PC-9 (cell line): ENCODE measurements around the gene AIG1. TPM values are rescaled to one million over a fixed set of nuclear protein-coding genes. Genes with fewer than 3 reads are reported as not detected.
"Not testable (repeated sequence)": the region's sequence is repeated elsewhere in the genome, so short reads cannot be mapped to it uniquely, and the experiment has no call there.

Experiments
- BruUV-seq: library from RNA; stranded (reverse); fragments of 400-500 nt; replicated peaks from 2 replicates; lab custom pipeline; 2021; lab: Mats Ljungman, UMichigan
- CTCF ChIA-PET: fragments of 300-600 bp; sonication (Branson Sonifier 250); formaldehyde crosslinking; loops from one replicate; lab custom pipeline; 2022; ENCODE audit warnings: antibody characterized with exemption; lab: Charles Lee
- POLR2A ChIA-PET: fragments of 300-600 bp; sonication (Branson Sonifier 250); formaldehyde crosslinking; loops from one replicate; lab custom pipeline; 2022; ENCODE audit warnings: antibody characterized with exemption; ENCODE audit not compliant: unreplicated experiment; lab: Charles Lee
- DNase-seq, 2 experiments: peaks; one replicate each; pipeline versions ENCODE4 v3.0.0 to v3.0.0-alpha.2; 2015 to 2022; ENCODE audit warnings: mixed read lengths in 1 of 2
- H2AFZ ChIP-seq: fragments of 200-600 bp; sonication (generic); 2 replicates; pipeline ENCODE4 v1.8.1; 2017; ENCODE audit warnings: antibody characterized with exemption
- H3F3A ChIP-seq: fragments of 200-600 bp; sonication (generic); 2 replicates; pipeline ENCODE4 v1.8.1; 2017; ENCODE audit warnings: antibody characterized with exemption, mild to moderate bottlenecking, low read depth; ENCODE audit not compliant: insufficient read depth
- H3K27ac ChIP-seq: fragments of 200-600 bp; sonication (generic); 2 replicates; pipeline ENCODE4 v1.6.1; 2016; ENCODE audit warnings: mixed run types
- H3K27me3 ChIP-seq: fragments of 200-600 bp; sonication (generic); 2 replicates; pipeline ENCODE4 v1.6.1; 2016; ENCODE audit warnings: low read depth, mixed run types; ENCODE audit not compliant: insufficient read depth
- H3K36me3 ChIP-seq: fragments of 200-600 bp; sonication (generic); 2 replicates; pipeline ENCODE4 v1.6.1; 2016; ENCODE audit warnings: low read depth, mixed run types
- H3K4me1 ChIP-seq: fragments of 200-600 bp; sonication (generic); replicated peaks from 2 replicates; pipeline ENCODE4 v1.6.1; 2016; ENCODE audit warnings: mixed run types; ENCODE audit not compliant: insufficient read depth
- H3K4me2 ChIP-seq: fragments of 200-600 bp; sonication (generic); 2 replicates; pipeline ENCODE4 v1.6.1; 2017; ENCODE audit warnings: mixed run types
- H3K4me3 ChIP-seq: fragments of 200-600 bp; sonication (generic); 2 replicates; pipeline ENCODE4 v1.6.1; 2016; ENCODE audit warnings: mixed run types
- H3K79me2 ChIP-seq: fragments of 200-600 bp; sonication (generic); 2 replicates; pipeline ENCODE4 v1.6.1; 2017; ENCODE audit warnings: low read depth, mixed run types
- H3K9me2 ChIP-seq: fragments of 200-600 bp; sonication (generic); 2 replicates; pipeline ENCODE4 v1.8.1; 2017; ENCODE audit warnings: mild to moderate bottlenecking; ENCODE audit not compliant: insufficient read depth
- H3K9me3 ChIP-seq: fragments of 200-600 bp; sonication (generic); 2 replicates; pipeline ENCODE4 v1.8.1; 2016; ENCODE audit warnings: low read depth; ENCODE audit not compliant: insufficient read depth
- H4K20me1 ChIP-seq: fragments of 200-600 bp; sonication (generic); 2 replicates; pipeline ENCODE4 v1.8.1; 2017; ENCODE audit not compliant: insufficient read depth
- CTCF ChIP-seq: fragments of 200-600 bp; sonication (generic); conservative IDR thresholded peaks from 2 replicates; pipeline ENCODE4 v1.6.1; 2017; ENCODE audit warnings: mixed run types, antibody characterized with exemption, mild to moderate bottlenecking, moderate library complexity
- EZH2 ChIP-seq: fragments of 200-600 bp; sonication (generic); IDR thresholded peaks from 2 replicates; pipeline ENCODE4 v1.8.0; 2017; ENCODE audit warnings: antibody characterized with exemption, low read depth
- intact Hi-C: fragments of 100-400 bp; cut with micrococcal nuclease; formaldehyde crosslinking; loops from one replicate; pipeline ENCODE4 v1.10.0; 2022; ENCODE audit not compliant: unreplicated experiment
- total RNA-seq: library from RNA; stranded (reverse); gene quantifications from 2 replicates; pipeline ENCODE4 v1.2.3, GENCODE V29; 2021

AIG1 gene
- total RNA-seq, 1 experiment from 2014 or later, result 37.7 TPM

DNA sequence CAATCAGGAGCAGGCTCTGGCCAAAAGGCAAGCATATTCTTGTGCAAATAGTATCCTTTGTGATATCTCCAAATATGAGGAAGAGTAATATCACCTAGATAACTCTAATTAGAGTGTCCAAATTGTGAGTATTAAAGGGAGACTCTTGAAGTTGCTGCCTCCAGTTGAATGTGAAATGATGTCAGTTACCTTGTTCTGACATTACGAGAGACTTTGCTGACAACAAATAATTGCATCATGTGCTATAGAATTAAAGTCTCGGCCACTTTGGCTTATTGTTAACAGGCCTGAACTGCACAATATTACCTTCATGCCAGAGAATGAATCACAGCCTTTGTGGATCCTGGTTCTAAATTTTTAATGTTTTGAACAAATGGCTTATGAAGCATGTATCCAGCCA, 106.5 kb downstream of the AIG1 start:
- H3K36me3 ChIP-seq, result peaks cover 13% of the 10 kb centered on the region; the same call in 1 of the 2 replicates
- no peak overlapping the region for H3K27ac ChIP-seq
- POLR2A ChIA-PET, result no interaction called here
- no peaks in the 10 kb centered on the region for H3K27me3 ChIP-seq
- no peaks in the 10 kb centered on the region for H3K9me2 ChIP-seq
- no peaks in the 10 kb centered on the region for H3F3A ChIP-seq
- no peaks in the 10 kb centered on the region for H3K79me2 ChIP-seq
- H3K9me3 ChIP-seq, result peaks cover 4% of the 10 kb centered on the region; the same call in 1 of the 2 replicates
- no peak overlapping the region for H3K4me2 ChIP-seq
- no peak overlapping the region for H2AFZ ChIP-seq
- intact Hi-C loops, result no loop called here
- TF ChIP-seq EZH2, result no peak
- TF ChIP-seq CTCF, result no peak
- CTCF ChIA-PET, result no interaction called here
- no TSS peak for BruUV-seq
- H3K4me3 ChIP-seq, result no peak overlapping the region
- no peak for DNase-seq
- no peaks in the 10 kb centered on the region for H4K20me1 ChIP-seq
- no peaks in the 10 kb centered on the region for H3K4me1 ChIP-seq

- DNase-seq, H4K20me1 ChIP-seq, H3K4me2 ChIP-seq, POLR2A ChIA-PET, BruUV-seq, CTCF ChIA-PET, H3K9me2 ChIP-seq, H3K27me3 ChIP-seq, H3K4me1 ChIP-seq, H3K9me3 ChIP-seq, H3F3A ChIP-seq, H3K79me2 ChIP-seq, H2AFZ ChIP-seq, H3K27ac ChIP-seq, H3K4me3 ChIP-seq, intact Hi-C loops: not testable (repeated sequence)
- H3K36me3 ChIP-seq, result peaks cover 13% of the 10 kb centered on the region; the same call in 1 of the 2 replicates
These were observed 107.7 kb downstream of the AIG1 start for GRCh38 chr6:143168396-143168816.

- H3K27ac ChIP-seq, result no peak overlapping the region
- H3K4me1 ChIP-seq, result no peaks in the 10 kb centered on the region
- no TSS peak for BruUV-seq
- H3K27me3 ChIP-seq, result no peaks in the 10 kb centered on the region
- no peaks in the 10 kb centered on the region for H3F3A ChIP-seq
- peaks cover 4% of the 10 kb centered on the region; the same call in 1 of the 2 replicates for H3K9me3 ChIP-seq
- no peaks in the 10 kb centered on the region for H3K9me2 ChIP-seq
- H2AFZ ChIP-seq, result no peak overlapping the region
- CTCF ChIA-PET, result interaction anchor here (0.6 kb wide), 1 partner anchor 287 kb away, joined by 5 read pairs; no protein-coding TSS in a partner anchor
- H4K20me1 ChIP-seq, result no peaks in the 10 kb centered on the region
- no peak overlapping the region for H3K4me2 ChIP-seq
- TF ChIP-seq CTCF (no peak), EZH2 (no peak)
- DNase-seq, result no peak
- no peak overlapping the region for H3K4me3 ChIP-seq
- intact Hi-C loops, result no loop called here
- POLR2A ChIA-PET, result no interaction called here
- H3K36me3 ChIP-seq, result peaks cover 14% of the 10 kb centered on the region; the same call in 1 of the 2 replicates
- H3K79me2 ChIP-seq, result no peaks in the 10 kb centered on the region
These were observed 108.8 kb downstream of the AIG1 start for GRCh38 chr6:143169440-143169839.

DNA sequence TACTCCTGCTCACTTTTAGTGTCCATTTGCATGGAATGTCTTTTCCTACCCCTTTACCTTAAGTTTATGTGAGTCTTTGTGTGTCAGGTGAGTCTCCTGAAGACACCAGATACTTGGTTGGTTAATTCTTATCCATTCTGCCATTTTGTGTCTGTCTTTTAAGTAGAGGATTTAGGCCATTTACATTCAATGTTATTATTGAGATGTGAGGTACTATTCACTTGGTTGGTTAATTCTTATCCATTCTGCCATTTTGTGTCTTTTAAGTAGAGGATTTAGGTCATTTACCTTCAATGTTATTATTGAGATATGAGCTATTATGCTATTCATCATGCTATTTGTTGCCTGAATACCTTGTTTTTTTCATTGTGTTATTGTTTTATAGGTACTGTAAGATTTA, 113.8 kb downstream of the AIG1 start:
- Histone ChIP-seq H3K9me3 (peaks cover 4% of the 10 kb centered on the region; the same call in 1 of the 2 replicates), H3K4me3 (no peak overlapping the region), H3K36me3 (peaks cover 17% of the 10 kb centered on the region; the same call in 1 of the 2 replicates), H3K9me2 (no peaks in the 10 kb centered on the region), H3K27me3 (no peaks in the 10 kb centered on the region), H3K4me1 (no peaks in the 10 kb centered on the region), H3K27ac (no peak overlapping the region), H4K20me1 (no peaks in the 10 kb centered on the region), H3F3A (no peaks in the 10 kb centered on the region), H2AFZ (no peak overlapping the region), H3K79me2 (no peaks in the 10 kb centered on the region), H3K4me2 (no peak overlapping the region)
- no peak for TF ChIP-seq CTCF
- TF ChIP-seq EZH2, result no peak
- POLR2A ChIA-PET, result interaction anchor here (0.6 kb wide), 1 partner anchor 8 kb away, joined by 3 read pairs; no protein-coding TSS in a partner anchor
- CTCF ChIA-PET, result no interaction called here
- intact Hi-C loops, result no loop called here
- no TSS peak for BruUV-seq
- DNase-seq, result no peak
